Measurements from ENCODE around the gene ZGRF1.

The ZGRF1 gene

GRCh38 chr4:112521123-112522023 lies 115.3 kb downstream of the ZGRF1 start:
- CTCF ChIA-PET, result no interaction called here
- POLR2A ChIA-PET, result no interaction called here
- DNase-seq (ENCODE audit: extremely low spot score), result no peak
- no peak for TF ChIP-seq NFRKB (IDR thresholded peaks at IDR 0.05)
- TF ChIP-seq LEF1 (IDR thresholded peaks at IDR 0.05; ENCODE audit: borderline replicate concordance), result no peak
- TF ChIP-seq L3MBTL2 (conservative IDR thresholded peaks at IDR 0.05), result no peak
- TF ChIP-seq SUZ12 (IDR thresholded peaks at IDR 0.05), result no peak
- TF ChIP-seq ELF4 (IDR thresholded peaks at IDR 0.05), result no peak
- TF ChIP-seq ZNF384 (IDR thresholded peaks at IDR 0.05), result no peak
- no peak for TF ChIP-seq FOXM1 (IDR thresholded peaks at IDR 0.05; ENCODE audit: borderline replicate concordance)

- TF ChIP-seq FOXK2 (IDR thresholded peaks at IDR 0.05) (no peak), ELF4 (IDR thresholded peaks at IDR 0.05) (no peak), SP1 (IDR thresholded peaks at IDR 0.05) (no peak), PKNOX1 (IDR thresholded peaks at IDR 0.05) (no peak)
- DNase-seq (ENCODE audit: extremely low spot score), result no peak
- CTCF ChIA-PET, result no interaction called here
- POLR2A ChIA-PET, result no interaction called here
Observed at GRCh38 chr4:112520598-112521122, 116.0 kb downstream of the ZGRF1 start.

GRCh38 chr4:112519689-112520597 lies 116.8 kb downstream of the ZGRF1 start:
- CTCF ChIA-PET, result no interaction called here
- no peak for TF ChIP-seq CTBP1 (IDR thresholded peaks at IDR 0.05; ENCODE audit: borderline replicate concordance)
- TF ChIP-seq SUZ12 (IDR thresholded peaks at IDR 0.05), result no peak
- TF ChIP-seq HDGF (IDR thresholded peaks at IDR 0.05; ENCODE audit: borderline replicate concordance), result no peak
- no peak for DNase-seq (ENCODE audit: extremely low spot score)
- POLR2A ChIA-PET, result no interaction called here

- no peak for DNase-seq (ENCODE audit: extremely low spot score)
- no peak for TF ChIP-seq SP1 (IDR thresholded peaks at IDR 0.05)
- no peak for TF ChIP-seq PKNOX1 (IDR thresholded peaks at IDR 0.05)
- TF ChIP-seq FOXK2 (IDR thresholded peaks at IDR 0.05), result no peak
- CTCF ChIA-PET, result no interaction called here
- POLR2A ChIA-PET, result no interaction called here
Observed at GRCh38 chr4:112518675-112519074, 118.0 kb downstream of the ZGRF1 start.

- POLR2A ChIA-PET, result no interaction called here
- no peak for DNase-seq (ENCODE audit: extremely low spot score)
- no peak for TF ChIP-seq SP1 (IDR thresholded peaks at IDR 0.05)
- TF ChIP-seq NFRKB (IDR thresholded peaks at IDR 0.05), result no peak
- TF ChIP-seq CTBP1 (IDR thresholded peaks at IDR 0.05; ENCODE audit: borderline replicate concordance), result no peak
- no peak for TF ChIP-seq PKNOX1 (IDR thresholded peaks at IDR 0.05)
- TF ChIP-seq FOXK2 (IDR thresholded peaks at IDR 0.05), result no peak
- TF ChIP-seq FOXM1 (IDR thresholded peaks at IDR 0.05; ENCODE audit: borderline replicate concordance), result no peak
- no peak for TF ChIP-seq ZNF384 (IDR thresholded peaks at IDR 0.05)
- no peak for TF ChIP-seq HDGF (IDR thresholded peaks at IDR 0.05; ENCODE audit: borderline replicate concordance)
- TF ChIP-seq LEF1 (IDR thresholded peaks at IDR 0.05; ENCODE audit: borderline replicate concordance), result no peak
- CTCF ChIA-PET, result interaction anchor here (0.6 kb wide), 1 partner anchor 415 kb away, joined by 3 read pairs; no protein-coding TSS in a partner anchor
Observed at GRCh38 chr4:112517911-112518310, 118.8 kb downstream of the ZGRF1 start.

GRCh38 chr4:112517067-112517634 lies 119.6 kb downstream of the ZGRF1 start:
- TF ChIP-seq TARDBP (IDR thresholded peaks at IDR 0.05) (no peak), HDGF (IDR thresholded peaks at IDR 0.05; ENCODE audit: borderline replicate concordance) (no peak), FOXA1 (IDR thresholded peaks at IDR 0.05) (no peak), SP1 (IDR thresholded peaks at IDR 0.05) (no peak), NFRKB (IDR thresholded peaks at IDR 0.05) (no peak), PKNOX1 (IDR thresholded peaks at IDR 0.05) (no peak), SUZ12 (IDR thresholded peaks at IDR 0.05) (no peak), FOXM1 (IDR thresholded peaks at IDR 0.05; ENCODE audit: borderline replicate concordance) (no peak), FOXK2 (IDR thresholded peaks at IDR 0.05) (no peak), BHLHE40 (IDR thresholded peaks at IDR 0.05; ENCODE audit: borderline replicate concordance) (no peak), ZNF384 (IDR thresholded peaks at IDR 0.05) (no peak), ARNT (IDR thresholded peaks at IDR 0.05) (no peak), ELF4 (IDR thresholded peaks at IDR 0.05) (no peak), LEF1 (IDR thresholded peaks at IDR 0.05; ENCODE audit: borderline replicate concordance) (no peak), L3MBTL2 (conservative IDR thresholded peaks at IDR 0.05) (no peak), CTBP1 (IDR thresholded peaks at IDR 0.05; ENCODE audit: borderline replicate concordance) (no peak)
- peak; percentile 26 for DNase-seq (ENCODE audit: extremely low spot score)
- ChIA-PET CTCF (interaction anchor here (0.6 to 0.7 kb wide), 3 partner anchors 8 to 416 kb away, joined by 3 to 5 read pairs (median 3); no protein-coding TSS in a partner anchor), POLR2A (no interaction called here)

All from HEK293T (cell line).